ENCODE measurements around the gene TGFBR3L.
"Not testable (repeated sequence)": the region's sequence is repeated elsewhere in the genome, so short reads cannot be mapped to it uniquely, and the experiment has no call there.

- TF ChIP-seq CTCF (IDR thresholded peaks at IDR 0.05; ENCODE audit: control extremely low read depth in 1 of 3, insufficient read depth in 1 of 3, low read depth in 1 of 3, low read length in 3 of 3); SUZ12 (IDR thresholded peaks at IDR 0.05; ENCODE audit: low read length); POLR2A (IDR thresholded peaks at IDR 0.05; ENCODE audit: control extremely low read depth in 1 of 2, low read depth in 2 of 2, low read length in 2 of 2); SP2 (IDR thresholded peaks at IDR 0.05; ENCODE audit: low read length); KDM1A (IDR thresholded peaks at IDR 0.05; ENCODE audit: borderline replicate concordance, low read length); YY1 (IDR thresholded peaks at IDR 0.05; ENCODE audit: low read depth, low read length); HDAC6 (IDR thresholded peaks at IDR 0.05; ENCODE audit: low read depth, low read length); JUN (IDR thresholded peaks at IDR 0.05; ENCODE audit: low read depth, low read length); SIN3A (conservative IDR thresholded peaks at IDR 0.05 in 1 of 2, IDR thresholded peaks at IDR 0.05 in 1 of 2; ENCODE audit: low read depth in 1 of 2, low read length in 2 of 2); GABPA (IDR thresholded peaks at IDR 0.05; ENCODE audit: borderline replicate concordance, insufficient read depth, low read length); ATF3 (IDR thresholded peaks at IDR 0.05; ENCODE audit: insufficient read depth, low read depth, low read length): not testable (repeated sequence)
Observed at GRCh38 chr19:7893362-7894101, 21.1 kb upstream of the TGFBR3L start.

Data from H1 (cell line).